GM23338 (cell line): ENCODE measurements around the gene GNB1. TPM values are rescaled to one million over a fixed set of nuclear protein-coding genes. Genes with fewer than 3 reads are reported as not detected.

Source experiments
- ATAC-seq: fragments of 200-7000 bp; cut with Tn5 transposase; 3 replicates; pipeline ENCODE4 v1.9.1; 2020
- DNase-seq: peaks from one replicate; pipeline ENCODE4 v3.0.0-alpha.2; 2015; ENCODE audit warnings: low spot score
- H2AFZ ChIP-seq: fragments of 200-600 bp; sonication (generic); 2 replicates; pipeline ENCODE4 v1.8.0; 2016; ENCODE audit warnings: antibody characterized with exemption, mild to moderate bottlenecking, moderate library complexity
- H3F3A ChIP-seq: fragments of 200-600 bp; sonication (generic); replicated peaks from 2 replicates; pipeline ENCODE4 v1.8.0; 2017; ENCODE audit warnings: antibody characterized with exemption, mixed run types, low read depth
- H3K27ac ChIP-seq: fragments of 200-600 bp; sonication (generic); 2 replicates; pipeline ENCODE4 v1.6.1; 2016; ENCODE audit warnings: low read depth
- H3K27me3 ChIP-seq: fragments of 200-600 bp; sonication (generic); 2 replicates; pipeline ENCODE4 v1.8.0; 2016; ENCODE audit warnings: mild to moderate bottlenecking, mixed run types, moderate library complexity; ENCODE audit not compliant: insufficient read depth
- H3K36me3 ChIP-seq: fragments of 200-600 bp; sonication (generic); 2 replicates; pipeline ENCODE4 v1.8.0; 2016; ENCODE audit warnings: mild to moderate bottlenecking; ENCODE audit not compliant: insufficient read depth
- H3K4me1 ChIP-seq: fragments of 200-600 bp; sonication (generic); 2 replicates; pipeline ENCODE4 v1.8.0; 2016; ENCODE audit warnings: mild to moderate bottlenecking, moderate library complexity; ENCODE audit not compliant: insufficient read depth
- H3K4me2 ChIP-seq: fragments of 200-600 bp; sonication (generic); 2 replicates; pipeline ENCODE4 v1.7.1; 2017; ENCODE audit warnings: mixed run types
- H3K4me3 ChIP-seq: fragments of 200-600 bp; sonication (generic); 2 replicates; pipeline ENCODE4 v1.6.1; 2016; ENCODE audit warnings: mixed run types
- H3K79me2 ChIP-seq: fragments of 200-600 bp; sonication (generic); replicated peaks from 2 replicates; pipeline ENCODE4 v1.8.0; 2017; ENCODE audit warnings: mild to moderate bottlenecking; ENCODE audit not compliant: insufficient read depth
- H3K9me2 ChIP-seq: fragments of 200-600 bp; sonication (generic); 2 replicates; pipeline ENCODE4 v1.8.0; 2017; ENCODE audit not compliant: insufficient read depth
- H4K20me1 ChIP-seq: fragments of 200-600 bp; sonication (generic); replicated peaks from 2 replicates; pipeline ENCODE4 v1.8.0; 2017; ENCODE audit warnings: mild to moderate bottlenecking; ENCODE audit not compliant: insufficient read depth
- H3K27ac Mint-ChIP-seq: 2 replicates; pipeline ENCODE4 v1.8.0; 2020; ENCODE audit warnings: inconsistent platforms, mild to moderate bottlenecking, moderate library complexity, mixed read lengths
- H3K27me3 Mint-ChIP-seq: 3 replicates; pipeline ENCODE4 v1.8.0; 2022; ENCODE audit warnings: low read depth, mild to moderate bottlenecking, moderate library complexity, mixed read lengths, inconsistent platforms; ENCODE audit not compliant: insufficient read depth, poor library complexity
- H3K36me3 Mint-ChIP-seq: 3 replicates; pipeline ENCODE4 v1.8.0; 2021; ENCODE audit warnings: low read depth, mild to moderate bottlenecking, inconsistent platforms, moderate library complexity, mixed read lengths
- H3K4me1 Mint-ChIP-seq: 3 replicates; pipeline ENCODE4 v1.8.0; 2020; ENCODE audit warnings: mild to moderate bottlenecking, inconsistent platforms, mixed read lengths
- H3K4me3 Mint-ChIP-seq: 3 replicates; pipeline ENCODE4 v1.8.0; 2021; ENCODE audit warnings: moderate library complexity, mild to moderate bottlenecking, inconsistent platforms, mixed read lengths
- H3K9me3 Mint-ChIP-seq: 3 replicates; pipeline ENCODE4 v1.8.0; 2020; ENCODE audit warnings: moderate library complexity, mild to moderate bottlenecking, inconsistent platforms, mixed read lengths
- CREB1 ChIP-seq: fragments of 250-450 bp; sonication (Bioruptor Pico); IDR thresholded peaks from 2 replicates; pipeline ENCODE4 v1.5.0; 2020; ENCODE audit warnings: low read depth, mild to moderate bottlenecking, moderate library complexity
- EZH2 ChIP-seq: fragments of 200-600 bp; sonication (generic); IDR thresholded peaks from one replicate; pipeline ENCODE4 v1.8.0; 2017; ENCODE audit warnings: antibody characterized with exemption, mild to moderate bottlenecking, low read depth; ENCODE audit not compliant: unreplicated experiment
- EZH2phosphoT487 ChIP-seq: fragments of 200-600 bp; sonication (generic); IDR thresholded peaks from one replicate; pipeline ENCODE4 v1.8.1; 2018; ENCODE audit warnings: antibody characterized with exemption; ENCODE audit not compliant: unreplicated experiment
- JUNB ChIP-seq: IDR thresholded peaks from one replicate; pipeline ENCODE4 v1.6.1; 2016; ENCODE audit warnings: antibody characterized with exemption; ENCODE audit not compliant: unreplicated experiment
- NANOG ChIP-seq: IDR thresholded peaks from 2 replicates; pipeline ENCODE4 v1.6.1; 2016; ENCODE audit warnings: antibody characterized with exemption, borderline replicate concordance
- POLR2AphosphoS5 ChIP-seq: IDR thresholded peaks from 2 replicates; pipeline ENCODE4 v1.6.1; 2016; ENCODE audit warnings: antibody characterized with exemption, low read depth
- STAT1 ChIP-seq: IDR thresholded peaks from one replicate; pipeline ENCODE4 v1.6.1; 2016; ENCODE audit warnings: antibody characterized with exemption; ENCODE audit not compliant: unreplicated experiment
- ZNF114 ChIP-seq: fragments of 250-450 bp; sonication (Bioruptor Pico); IDR thresholded peaks from 2 replicates; pipeline ENCODE4 v1.5.0; 2020; ENCODE audit warnings: mild to moderate bottlenecking, moderate library complexity
- ZNF331 ChIP-seq: fragments of 250-450 bp; sonication (Bioruptor Pico); IDR thresholded peaks from 2 replicates; pipeline ENCODE4 v1.5.0; 2020; ENCODE audit warnings: low read depth, mild to moderate bottlenecking, moderate library complexity
- polyA plus RNA-seq: library from polyadenylated mRNA; unstranded; fragments of >200 nt; fragmentation: Nextera tagmentation; extraction: Ambion mirVana; gene quantifications from 2 replicates; pipeline ENCODE4 v1.2.1, GENCODE V29; 2016
- total RNA-seq: library from RNA; depleted of rRNA; stranded (reverse); fragments of >200 nt; shearing (Covaris generic); gene quantifications from 2 replicates; pipeline ENCODE4 v1.2.3, GENCODE V29; 2014
- TF ChIP-seq, protein P1 (sequence below): IDR thresholded peaks from one replicate; pipeline ENCODE4 v1.6.1; 2018; ENCODE audit warnings: antibody characterized with exemption; ENCODE audit not compliant: unreplicated experiment
- TF ChIP-seq, protein P2 (sequence below): fragments of 250-450 bp; sonication (Bioruptor Pico); IDR thresholded peaks from 2 replicates; pipeline ENCODE4 v1.5.0; 2020; ENCODE audit warnings: mild to moderate bottlenecking, moderate library complexity
- TF ChIP-seq, protein P3 (sequence below), 2 experiments: fragments of 200-600 bp in 1 of 2; sonication (generic) in 1 of 2; conservative IDR thresholded peaks; 2 replicates each; pipeline versions ENCODE4 v1.5.1 to v1.6.1; 2016 to 2017; ENCODE audit warnings: antibody characterized with exemption in 2 of 2, low read depth in 2 of 2, mild to moderate bottlenecking in 2 of 2, moderate library complexity in 1 of 2
- TF ChIP-seq, protein P4 (sequence below): IDR thresholded peaks from 2 replicates; pipeline ENCODE4 v1.6.1; 2016; ENCODE audit warnings: antibody characterized with exemption

The GNB1 gene
- total and polyA plus RNA-seq, 2 experiments from 2014 or later = 65.4 to 138 TPM

DNA sequence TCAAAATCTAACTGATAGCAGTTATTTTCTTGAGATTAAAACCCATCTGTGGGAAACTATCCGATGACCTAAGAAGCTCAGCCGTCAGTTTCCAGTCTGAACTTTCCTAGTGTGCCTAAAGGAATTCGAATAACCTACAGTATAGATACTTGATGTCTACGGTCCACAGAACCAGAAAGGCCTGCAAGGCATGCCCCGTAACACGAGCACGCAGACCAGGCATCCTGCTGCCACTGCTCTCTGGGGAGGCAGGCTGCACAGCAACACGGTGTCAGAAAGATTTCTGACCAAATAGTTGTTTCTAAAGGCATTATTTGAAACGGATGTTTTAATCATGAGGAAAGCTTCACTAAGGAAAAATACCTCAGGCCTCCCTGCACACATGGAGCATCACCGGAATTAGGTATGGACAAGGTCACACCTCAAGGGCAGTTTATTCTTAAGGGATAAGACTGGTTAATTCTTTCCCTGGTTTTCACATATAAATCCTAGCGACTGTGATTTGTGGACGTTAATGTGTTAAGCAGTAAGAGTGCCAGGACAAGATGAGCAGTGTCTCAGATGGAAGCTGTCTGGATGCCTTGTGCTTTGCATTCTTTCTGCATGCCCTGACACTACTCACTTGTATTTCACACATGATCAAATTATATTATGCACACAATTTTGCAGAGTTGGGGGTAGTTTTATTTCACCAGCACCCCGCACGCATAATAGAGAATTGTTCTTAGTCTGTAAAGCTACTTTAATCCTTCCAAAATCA, 63.6 kb downstream of the GNB1 start:
- Histone ChIP-seq H3K4me1 (no peaks in the 10 kb centered on the region), H4K20me1 (peaks cover 67% of the 10 kb centered on the region), H3K4me2 (no peak overlapping the region), H3F3A (peaks cover 26% of the 10 kb centered on the region), H3K27ac (peak overlapping the region; percentile 83), H3K79me2 (peaks cover 96% of the 10 kb centered on the region), H3K36me3 (peaks cover 22% of the 10 kb centered on the region), H2AFZ (no peak overlapping the region), H3K4me3 (no peak overlapping the region), H3K27me3 (no peaks in the 10 kb centered on the region), H3K9me2 (no peaks in the 10 kb centered on the region)
- Mint-ChIP-seq H3K4me1 (peaks cover 19% of the 10 kb centered on the region), H3K27ac (peak overlapping the region; percentile 81), H3K4me3 (no peak overlapping the region), H3K27me3 (peaks cover 4% of the 10 kb centered on the region), H3K36me3 (peaks cover 60% of the 10 kb centered on the region), H3K9me3 (no peaks in the 10 kb centered on the region)
- ATAC-seq (peak; percentile 57), DNase-seq (no peak)
- TF ChIP-seq STAT1 (no peak), JUNB (no peak), ZNF331 (CRISPR knock-in tag) (no peak), CREB1 (CRISPR knock-in tag) (no peak), EZH2 (no peak), POLR2AphosphoS5 (no peak), ZNF114 (no peak), NANOG (no peak), EZH2phosphoT487 (no peak)
- TF ChIP-seq, protein P1, sequence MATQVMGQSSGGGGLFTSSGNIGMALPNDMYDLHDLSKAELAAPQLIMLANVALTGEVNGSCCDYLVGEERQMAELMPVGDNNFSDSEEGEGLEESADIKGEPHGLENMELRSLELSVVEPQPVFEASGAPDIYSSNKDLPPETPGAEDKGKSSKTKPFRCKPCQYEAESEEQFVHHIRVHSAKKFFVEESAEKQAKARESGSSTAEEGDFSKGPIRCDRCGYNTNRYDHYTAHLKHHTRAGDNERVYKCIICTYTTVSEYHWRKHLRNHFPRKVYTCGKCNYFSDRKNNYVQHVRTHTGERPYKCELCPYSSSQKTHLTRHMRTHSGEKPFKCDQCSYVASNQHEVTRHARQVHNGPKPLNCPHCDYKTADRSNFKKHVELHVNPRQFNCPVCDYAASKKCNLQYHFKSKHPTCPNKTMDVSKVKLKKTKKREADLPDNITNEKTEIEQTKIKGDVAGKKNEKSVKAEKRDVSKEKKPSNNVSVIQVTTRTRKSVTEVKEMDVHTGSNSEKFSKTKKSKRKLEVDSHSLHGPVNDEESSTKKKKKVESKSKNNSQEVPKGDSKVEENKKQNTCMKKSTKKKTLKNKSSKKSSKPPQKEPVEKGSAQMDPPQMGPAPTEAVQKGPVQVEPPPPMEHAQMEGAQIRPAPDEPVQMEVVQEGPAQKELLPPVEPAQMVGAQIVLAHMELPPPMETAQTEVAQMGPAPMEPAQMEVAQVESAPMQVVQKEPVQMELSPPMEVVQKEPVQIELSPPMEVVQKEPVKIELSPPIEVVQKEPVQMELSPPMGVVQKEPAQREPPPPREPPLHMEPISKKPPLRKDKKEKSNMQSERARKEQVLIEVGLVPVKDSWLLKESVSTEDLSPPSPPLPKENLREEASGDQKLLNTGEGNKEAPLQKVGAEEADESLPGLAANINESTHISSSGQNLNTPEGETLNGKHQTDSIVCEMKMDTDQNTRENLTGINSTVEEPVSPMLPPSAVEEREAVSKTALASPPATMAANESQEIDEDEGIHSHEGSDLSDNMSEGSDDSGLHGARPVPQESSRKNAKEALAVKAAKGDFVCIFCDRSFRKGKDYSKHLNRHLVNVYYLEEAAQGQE = no peak
- TF ChIP-seq, protein P2, sequence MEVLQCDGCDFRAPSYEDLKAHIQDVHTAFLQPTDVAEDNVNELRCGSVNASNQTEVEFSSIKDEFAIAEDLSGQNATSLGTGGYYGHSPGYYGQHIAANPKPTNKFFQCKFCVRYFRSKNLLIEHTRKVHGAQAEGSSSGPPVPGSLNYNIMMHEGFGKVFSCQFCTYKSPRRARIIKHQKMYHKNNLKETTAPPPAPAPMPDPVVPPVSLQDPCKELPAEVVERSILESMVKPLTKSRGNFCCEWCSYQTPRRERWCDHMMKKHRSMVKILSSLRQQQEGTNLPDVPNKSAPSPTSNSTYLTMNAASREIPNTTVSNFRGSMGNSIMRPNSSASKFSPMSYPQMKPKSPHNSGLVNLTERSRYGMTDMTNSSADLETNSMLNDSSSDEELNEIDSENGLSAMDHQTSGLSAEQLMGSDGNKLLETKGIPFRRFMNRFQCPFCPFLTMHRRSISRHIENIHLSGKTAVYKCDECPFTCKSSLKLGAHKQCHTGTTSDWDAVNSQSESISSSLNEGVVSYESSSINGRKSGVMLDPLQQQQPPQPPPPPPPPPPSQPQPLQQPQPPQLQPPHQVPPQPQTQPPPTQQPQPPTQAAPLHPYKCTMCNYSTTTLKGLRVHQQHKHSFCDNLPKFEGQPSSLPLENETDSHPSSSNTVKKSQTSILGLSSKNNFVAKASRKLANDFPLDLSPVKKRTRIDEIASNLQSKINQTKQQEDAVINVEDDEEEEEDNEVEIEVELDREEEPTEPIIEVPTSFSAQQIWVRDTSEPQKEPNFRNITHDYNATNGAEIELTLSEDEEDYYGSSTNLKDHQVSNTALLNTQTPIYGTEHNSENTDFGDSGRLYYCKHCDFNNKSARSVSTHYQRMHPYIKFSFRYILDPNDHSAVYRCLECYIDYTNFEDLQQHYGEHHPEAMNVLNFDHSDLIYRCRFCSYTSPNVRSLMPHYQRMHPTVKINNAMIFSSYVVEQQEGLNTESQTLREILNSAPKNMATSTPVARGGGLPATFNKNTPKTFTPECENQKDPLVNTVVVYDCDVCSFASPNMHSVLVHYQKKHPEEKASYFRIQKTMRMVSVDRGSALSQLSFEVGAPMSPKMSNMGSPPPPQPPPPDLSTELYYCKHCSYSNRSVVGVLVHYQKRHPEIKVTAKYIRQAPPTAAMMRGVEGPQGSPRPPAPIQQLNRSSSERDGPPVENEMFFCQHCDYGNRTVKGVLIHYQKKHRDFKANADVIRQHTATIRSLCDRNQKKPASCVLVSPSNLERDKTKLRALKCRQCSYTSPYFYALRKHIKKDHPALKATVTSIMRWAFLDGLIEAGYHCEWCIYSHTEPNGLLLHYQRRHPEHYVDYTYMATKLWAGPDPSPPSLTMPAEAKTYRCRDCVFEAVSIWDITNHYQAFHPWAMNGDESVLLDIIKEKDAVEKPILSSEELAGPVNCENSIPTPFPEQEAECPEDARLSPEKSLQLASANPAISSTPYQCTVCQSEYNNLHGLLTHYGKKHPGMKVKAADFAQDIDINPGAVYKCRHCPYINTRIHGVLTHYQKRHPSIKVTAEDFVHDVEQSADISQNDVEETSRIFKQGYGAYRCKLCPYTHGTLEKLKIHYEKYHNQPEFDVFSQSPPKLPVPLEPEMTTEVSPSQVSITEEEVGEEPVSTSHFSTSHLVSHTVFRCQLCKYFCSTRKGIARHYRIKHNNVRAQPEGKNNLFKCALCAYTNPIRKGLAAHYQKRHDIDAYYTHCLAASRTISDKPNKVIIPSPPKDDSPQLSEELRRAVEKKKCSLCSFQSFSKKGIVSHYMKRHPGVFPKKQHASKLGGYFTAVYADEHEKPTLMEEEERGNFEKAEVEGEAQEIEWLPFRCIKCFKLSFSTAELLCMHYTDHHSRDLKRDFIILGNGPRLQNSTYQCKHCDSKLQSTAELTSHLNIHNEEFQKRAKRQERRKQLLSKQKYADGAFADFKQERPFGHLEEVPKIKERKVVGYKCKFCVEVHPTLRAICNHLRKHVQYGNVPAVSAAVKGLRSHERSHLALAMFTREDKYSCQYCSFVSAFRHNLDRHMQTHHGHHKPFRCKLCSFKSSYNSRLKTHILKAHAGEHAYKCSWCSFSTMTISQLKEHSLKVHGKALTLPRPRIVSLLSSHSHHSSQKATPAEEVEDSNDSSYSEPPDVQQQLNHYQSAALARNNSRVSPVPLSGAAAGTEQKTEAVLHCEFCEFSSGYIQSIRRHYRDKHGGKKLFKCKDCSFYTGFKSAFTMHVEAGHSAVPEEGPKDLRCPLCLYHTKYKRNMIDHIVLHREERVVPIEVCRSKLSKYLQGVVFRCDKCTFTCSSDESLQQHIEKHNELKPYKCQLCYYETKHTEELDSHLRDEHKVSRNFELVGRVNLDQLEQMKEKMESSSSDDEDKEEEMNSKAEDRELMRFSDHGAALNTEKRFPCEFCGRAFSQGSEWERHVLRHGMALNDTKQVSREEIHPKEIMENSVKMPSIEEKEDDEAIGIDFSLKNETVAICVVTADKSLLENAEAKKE (CRISPR knock-in tag) = no peak
- TF ChIP-seq, protein P3, sequence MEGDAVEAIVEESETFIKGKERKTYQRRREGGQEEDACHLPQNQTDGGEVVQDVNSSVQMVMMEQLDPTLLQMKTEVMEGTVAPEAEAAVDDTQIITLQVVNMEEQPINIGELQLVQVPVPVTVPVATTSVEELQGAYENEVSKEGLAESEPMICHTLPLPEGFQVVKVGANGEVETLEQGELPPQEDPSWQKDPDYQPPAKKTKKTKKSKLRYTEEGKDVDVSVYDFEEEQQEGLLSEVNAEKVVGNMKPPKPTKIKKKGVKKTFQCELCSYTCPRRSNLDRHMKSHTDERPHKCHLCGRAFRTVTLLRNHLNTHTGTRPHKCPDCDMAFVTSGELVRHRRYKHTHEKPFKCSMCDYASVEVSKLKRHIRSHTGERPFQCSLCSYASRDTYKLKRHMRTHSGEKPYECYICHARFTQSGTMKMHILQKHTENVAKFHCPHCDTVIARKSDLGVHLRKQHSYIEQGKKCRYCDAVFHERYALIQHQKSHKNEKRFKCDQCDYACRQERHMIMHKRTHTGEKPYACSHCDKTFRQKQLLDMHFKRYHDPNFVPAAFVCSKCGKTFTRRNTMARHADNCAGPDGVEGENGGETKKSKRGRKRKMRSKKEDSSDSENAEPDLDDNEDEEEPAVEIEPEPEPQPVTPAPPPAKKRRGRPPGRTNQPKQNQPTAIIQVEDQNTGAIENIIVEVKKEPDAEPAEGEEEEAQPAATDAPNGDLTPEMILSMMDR (conservative IDR thresholded peaks at IDR 0.05; ENCODE audit: low read depth in 2 of 2) = no peak
- TF ChIP-seq, protein P4, sequence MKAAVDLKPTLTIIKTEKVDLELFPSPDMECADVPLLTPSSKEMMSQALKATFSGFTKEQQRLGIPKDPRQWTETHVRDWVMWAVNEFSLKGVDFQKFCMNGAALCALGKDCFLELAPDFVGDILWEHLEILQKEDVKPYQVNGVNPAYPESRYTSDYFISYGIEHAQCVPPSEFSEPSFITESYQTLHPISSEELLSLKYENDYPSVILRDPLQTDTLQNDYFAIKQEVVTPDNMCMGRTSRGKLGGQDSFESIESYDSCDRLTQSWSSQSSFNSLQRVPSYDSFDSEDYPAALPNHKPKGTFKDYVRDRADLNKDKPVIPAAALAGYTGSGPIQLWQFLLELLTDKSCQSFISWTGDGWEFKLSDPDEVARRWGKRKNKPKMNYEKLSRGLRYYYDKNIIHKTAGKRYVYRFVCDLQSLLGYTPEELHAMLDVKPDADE = no peak
